Superior temporal gyrus (tissue), 1 donor: ENCODE results near the gene STK11IP.

ENCODE experiments used
- DNase-seq: peaks from one replicate; pipeline ENCODE4 v3.0.0-alpha.2; 2016; ENCODE audit errors: extremely low spot score

Gene STK11IP

DNA sequence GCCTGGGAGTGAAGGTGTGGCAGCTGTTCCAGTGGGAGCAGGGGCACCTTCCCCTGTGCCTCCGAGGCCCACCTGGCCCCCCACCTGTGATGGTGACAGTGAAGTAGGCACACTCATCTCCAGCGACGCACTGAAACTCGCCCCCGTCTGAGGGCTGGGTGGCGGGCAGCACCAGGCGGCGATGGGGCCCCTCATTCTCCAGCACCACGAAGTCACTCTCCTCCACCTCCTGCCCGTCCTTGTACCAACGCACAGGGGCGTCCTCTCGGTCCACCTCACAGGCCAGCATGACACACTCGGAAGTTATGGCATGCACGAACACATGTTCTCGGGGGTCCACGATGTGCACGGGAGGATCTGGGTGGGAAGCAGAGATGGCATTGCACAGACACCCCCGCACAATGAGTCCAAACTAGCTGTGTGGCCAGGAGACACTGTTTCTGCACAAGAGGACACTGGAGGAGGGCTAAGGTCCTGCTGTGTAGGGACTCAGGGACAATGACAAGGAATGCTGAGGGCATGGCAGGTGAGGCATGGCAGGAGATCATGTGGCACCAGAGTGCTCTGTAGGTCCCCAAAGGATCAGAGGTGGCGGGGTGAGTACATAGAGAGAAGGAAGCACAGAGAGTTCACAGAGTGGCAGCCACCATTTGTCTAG lies 34.3 kb upstream of the STK11IP start:
- no peak for DNase-seq

DNA sequence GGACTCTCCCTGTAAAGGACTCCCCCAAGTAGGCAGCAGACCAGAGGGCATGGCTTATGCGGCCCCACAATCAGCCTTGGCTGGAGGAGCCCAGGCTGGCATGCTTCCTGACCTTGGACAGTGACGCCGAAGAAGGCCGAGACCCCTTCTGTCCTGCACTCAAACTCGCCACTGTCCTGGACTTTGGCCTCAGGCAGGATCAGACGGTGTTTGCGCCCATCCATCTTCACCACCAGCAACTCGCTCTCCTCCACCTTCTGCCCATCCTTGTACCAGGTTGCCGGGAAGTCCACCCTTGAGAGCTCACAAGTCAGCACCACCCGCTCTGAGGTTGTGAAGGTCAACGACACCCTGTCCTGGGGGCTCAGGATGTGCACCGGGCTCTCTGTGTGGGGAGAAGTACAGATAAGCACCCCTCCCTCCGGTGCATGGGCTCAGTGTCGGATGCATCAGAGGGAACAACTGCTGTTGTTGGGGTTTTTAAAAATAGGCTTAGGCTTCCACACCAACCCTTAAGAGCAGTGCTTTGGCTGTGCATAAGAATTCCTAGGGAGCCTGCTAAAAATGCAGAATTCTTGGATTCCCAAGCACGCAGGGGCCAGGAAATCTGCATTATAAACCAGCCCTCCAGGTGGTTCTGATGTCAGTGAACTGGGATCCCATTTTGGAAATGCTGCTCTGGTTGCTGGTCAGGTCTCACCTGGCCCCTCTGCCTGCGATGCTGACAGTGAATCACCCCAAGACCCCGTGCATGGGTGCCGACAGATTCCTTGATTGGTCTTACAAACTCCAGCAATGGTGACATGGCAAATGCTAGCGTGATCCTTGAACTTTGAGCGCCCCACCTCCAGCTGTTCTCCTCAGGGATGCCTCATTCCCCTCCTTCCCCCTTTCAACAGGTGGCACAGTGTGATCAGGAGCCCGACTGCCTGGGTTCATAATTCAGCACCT lies 32.3 kb upstream of the STK11IP start:
- DNase-seq, result no peak

DNA sequence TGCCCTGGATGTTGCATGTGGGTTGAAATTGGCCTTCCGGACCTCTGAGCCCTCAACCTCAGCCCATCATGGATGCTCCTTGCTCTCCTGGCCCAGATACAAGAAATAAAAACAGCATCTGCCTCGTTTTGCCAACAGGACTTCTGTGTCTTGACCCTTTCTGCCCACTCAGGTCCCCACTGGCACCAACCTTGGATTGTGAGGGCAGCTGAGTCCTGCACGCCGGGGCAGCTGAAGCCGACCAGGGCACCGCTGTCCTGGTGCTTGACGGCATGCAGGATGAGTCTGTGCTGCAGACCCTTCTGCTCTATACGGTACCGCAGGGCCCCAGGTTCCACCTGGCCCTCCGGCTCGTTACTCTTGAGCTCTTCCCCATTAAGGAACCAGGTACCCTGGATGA lies 31.0 kb upstream of the STK11IP start:
- DNase-seq, result no peak

DNA sequence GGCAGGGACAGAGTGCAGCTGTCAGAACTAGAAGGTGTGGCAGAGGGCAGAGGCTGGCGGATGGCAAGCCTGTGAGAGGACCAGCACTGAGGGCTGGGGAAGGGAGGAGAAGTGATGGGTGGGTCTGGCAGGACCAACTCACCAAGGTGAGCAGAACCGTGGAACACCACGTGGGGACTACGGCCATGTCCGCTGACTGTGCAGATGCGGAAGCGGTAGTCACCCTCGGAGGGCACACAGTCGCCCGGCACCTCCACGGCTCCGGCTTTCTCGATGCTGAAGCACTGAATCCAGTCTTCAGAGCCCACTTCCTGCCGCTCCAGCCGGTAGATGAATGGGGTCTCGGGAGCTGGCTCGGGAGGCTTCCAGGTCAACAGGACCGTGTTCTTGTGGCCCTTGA lies 30.5 kb upstream of the STK11IP start:
- no peak for DNase-seq

DNA sequence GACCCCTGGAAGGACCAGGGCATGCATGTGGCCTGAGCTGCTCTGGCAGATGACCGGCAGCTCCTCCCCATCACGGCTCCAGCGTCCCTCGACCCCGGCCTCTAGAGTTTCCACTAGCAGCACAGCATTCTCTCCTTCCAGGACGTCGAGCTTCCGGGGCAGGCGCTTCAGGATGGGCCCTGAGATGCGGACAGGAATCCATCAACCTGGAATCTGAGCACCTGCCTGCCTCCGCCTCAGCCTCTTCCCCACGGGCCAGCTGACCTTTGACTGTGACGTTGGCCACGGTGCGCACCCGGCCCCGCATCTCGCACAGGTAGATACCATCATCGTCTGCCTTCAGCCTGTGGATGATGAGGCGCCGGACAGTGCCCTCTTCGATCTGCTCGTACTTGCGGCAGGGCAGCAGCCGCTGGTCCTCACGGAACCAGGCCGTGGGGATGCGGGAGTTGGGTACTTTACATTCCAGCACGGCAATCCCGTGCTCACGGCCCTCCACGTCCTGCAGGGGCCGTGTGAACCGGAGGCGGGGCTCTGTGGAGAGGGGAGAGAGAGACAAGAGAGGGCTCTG lies 29.8 kb upstream of the STK11IP start:
- no peak for DNase-seq

DNA sequence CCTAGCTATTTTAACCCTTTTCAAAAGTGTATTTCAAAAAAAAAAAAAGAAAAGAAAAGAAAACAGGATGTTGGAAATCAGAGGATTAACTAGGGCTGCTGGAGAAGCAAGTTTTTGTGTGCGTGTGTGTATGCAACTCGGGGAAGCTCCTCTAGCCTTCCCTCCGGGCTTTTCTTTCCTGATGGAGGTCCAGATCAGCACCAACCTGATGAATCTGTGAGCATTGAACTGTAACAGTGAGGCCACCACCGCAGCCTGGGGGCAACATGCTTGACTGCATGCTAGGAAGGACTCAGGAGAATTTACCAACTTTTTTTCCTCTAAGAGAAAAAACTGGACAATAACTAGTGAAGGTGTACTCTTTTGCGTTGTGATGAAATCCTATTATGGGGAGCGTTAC lies 28.6 kb upstream of the STK11IP start:
- DNase-seq, result no peak

DNA sequence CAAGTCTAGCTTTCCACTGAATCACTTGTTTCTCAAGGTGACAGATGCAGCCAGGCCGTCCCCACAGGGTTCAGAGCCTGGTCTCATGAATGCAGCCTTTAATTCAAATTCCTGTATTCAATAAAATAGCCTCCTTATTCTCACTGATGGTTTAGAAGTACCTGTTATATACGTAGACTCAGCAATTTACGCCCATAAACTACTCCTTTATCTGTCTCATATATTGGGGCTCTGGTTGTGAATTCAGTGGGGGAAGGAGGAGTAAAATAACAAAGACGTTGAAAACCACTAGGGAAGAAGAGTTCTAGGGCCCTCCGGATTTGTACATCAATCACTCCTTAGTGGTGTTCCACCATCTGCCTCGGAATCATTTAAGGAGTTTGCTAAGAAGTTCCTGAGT lies 28.0 kb upstream of the STK11IP start:
- no peak for DNase-seq

DNA sequence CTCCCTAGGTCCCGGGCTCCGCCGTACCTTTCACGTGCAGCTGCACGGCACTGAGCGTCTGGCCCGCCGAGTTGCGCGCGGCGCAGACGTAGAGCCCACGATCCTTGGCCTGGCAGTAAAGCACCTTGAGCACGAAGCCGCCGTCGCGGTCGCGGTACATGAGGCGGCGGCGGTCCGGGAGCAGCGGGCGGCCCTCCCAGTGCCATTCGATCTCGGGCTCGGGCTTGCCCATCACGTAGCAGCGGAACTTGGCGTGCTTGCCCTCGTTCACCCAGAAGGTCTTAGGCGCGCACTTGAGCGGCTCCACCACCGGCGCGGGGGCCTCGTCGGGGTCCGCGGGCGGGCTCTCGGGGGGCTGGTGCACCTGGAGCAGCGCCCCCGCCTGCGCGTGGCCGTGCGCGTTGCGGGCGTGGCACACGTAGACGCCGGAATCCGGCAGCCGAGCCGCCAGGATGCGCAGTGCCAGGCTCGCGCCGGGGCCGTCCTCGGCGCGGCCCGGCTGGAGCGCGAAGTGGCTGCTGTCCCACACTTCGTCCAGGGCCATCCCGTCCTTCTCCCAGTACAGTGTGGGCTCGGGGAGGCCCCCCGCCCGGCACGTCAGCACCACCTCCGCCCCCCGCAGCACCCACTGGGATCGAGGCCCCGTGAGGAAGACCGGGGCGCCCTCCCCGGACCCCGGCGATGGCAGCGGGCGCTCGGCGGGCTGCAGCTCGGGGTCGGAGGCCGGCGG lies 27.3 kb upstream of the STK11IP start:
- no peak for DNase-seq

DNA sequence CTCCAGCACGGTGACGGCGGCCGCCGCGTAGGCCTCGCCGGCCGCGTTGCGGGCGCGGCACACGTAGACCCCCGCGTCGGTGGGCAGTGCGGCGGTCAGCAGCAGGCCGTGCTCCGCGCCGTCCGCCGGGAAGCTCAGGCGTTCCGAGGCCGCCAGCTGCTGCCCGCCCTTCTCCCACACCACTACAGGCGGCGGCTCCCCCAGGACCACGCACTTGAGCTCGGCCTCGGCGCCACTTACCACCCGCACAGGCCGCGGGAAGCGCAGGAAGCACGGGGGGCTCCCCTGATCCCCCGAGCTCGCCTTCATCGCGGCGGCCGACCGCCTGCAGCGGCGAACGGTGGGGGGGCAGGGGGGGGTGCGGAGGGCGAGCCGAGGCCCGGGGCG lies 26.7 kb upstream of the STK11IP start:
- no peak for DNase-seq

DNA sequence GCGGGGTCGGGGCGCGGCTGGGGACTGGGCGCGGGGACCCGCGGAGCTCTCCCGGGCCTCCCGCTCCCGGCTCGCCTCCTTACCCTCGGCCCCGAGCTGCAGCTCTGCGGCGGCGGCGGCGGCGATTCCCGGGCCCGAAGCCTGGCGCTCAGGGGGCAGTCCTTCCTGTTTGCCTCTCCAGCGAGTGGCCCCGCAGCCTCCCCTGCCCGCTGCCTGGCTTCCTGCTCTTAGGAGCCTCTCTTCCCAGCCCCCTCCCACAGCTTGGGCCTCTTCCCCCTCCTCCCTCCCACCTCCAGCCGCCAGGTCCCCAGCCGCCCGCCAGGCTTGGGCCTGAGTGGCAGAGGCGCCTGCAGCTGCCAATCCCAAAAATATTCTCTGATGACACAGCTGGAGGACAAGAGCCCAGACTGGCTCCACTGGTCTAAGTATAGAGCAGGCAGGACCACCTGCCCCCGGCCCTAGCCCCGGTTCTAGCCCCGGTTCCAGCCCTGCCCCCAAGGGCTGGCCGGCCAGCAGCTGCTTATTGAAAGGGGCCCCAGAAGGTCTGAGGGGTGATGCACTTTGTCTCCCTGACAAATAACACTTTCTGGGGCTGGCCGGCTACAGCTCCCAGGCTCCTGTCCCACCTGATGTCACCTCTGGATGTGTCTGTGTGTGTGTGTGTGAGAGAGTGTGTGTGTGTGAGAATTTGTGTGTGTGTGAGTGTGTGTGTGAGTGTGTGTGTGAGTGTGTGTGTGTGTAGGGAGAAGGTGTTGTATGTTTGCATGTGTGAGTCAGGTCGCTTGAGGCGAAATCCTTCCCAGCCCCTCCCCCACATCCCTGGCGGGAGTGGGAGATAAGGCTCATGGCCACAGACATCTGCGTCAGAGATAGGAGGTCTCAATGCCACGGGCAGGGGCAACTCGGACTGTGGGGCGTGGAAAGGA lies 26.1 kb upstream of the STK11IP start, which contains the start of gene OBSL1:
Gene OBSL1 (minus strand): TSS at position 229 of the 926 bp plus-strand sequence. CDS start 307 bp downstream, outside the sequence.
- no peak for DNase-seq

DNA sequence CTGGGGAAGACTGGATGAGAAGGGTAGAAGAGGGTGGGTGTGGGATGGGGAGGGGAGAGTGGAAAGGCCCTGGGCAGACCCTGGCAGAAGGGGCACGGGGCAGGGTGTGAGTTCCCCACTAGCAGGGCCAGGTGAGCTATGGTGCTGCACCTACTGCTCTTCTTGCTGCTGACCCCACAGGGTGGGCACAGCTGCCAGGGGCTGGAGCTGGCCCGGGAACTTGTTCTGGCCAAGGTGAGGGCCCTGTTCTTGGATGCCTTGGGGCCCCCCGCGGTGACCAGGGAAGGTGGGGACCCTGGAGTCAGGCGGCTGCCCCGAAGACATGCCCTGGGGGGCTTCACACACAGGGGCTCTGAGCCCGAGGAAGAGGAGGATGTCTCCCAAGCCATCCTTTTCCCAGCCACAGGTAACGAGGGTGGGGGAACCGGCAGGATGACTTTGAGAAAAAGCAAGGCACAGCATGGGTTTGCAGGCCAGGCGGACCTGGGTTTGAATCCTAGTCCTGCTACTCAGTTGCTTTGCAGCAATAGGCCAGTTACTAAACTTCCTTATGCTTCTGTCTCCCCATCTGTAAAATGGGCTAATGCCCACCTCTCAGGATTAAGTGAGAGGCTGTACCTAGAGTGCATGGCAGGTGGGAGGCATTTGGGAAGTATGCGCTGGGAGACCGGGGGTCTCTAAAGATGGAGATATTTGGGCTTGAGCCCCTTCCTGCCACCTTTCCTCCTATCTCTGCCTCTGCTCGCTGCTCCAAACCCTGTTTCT lies 25.2 kb upstream of the STK11IP start, which contains the start of gene INHA:
Gene INHA (plus strand): TSS at position 74 of the 765 bp plus-strand sequence. CDS start 65 bp downstream, at position 139.
- no peak for DNase-seq

DNA sequence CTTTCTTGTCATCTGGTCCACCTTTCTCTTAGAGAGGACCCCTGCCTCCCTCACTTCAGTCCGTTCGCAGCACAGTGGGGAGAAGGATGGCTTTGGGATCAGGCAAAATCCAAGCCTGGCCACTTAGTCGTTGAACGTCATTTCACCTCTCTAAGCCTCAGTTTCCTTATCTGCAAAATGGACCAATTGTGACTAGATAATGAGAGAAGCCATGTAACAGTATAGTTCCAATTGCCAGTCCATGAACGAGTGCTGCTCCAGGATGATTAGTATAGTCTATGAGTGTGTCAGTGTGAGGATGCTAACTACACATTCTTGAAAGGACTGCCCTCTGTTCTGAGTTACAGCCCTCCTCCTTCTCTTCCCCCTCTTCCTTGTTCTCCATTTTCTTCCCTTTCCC lies 24.5 kb upstream of the STK11IP start:
- DNase-seq, result no peak

DNA sequence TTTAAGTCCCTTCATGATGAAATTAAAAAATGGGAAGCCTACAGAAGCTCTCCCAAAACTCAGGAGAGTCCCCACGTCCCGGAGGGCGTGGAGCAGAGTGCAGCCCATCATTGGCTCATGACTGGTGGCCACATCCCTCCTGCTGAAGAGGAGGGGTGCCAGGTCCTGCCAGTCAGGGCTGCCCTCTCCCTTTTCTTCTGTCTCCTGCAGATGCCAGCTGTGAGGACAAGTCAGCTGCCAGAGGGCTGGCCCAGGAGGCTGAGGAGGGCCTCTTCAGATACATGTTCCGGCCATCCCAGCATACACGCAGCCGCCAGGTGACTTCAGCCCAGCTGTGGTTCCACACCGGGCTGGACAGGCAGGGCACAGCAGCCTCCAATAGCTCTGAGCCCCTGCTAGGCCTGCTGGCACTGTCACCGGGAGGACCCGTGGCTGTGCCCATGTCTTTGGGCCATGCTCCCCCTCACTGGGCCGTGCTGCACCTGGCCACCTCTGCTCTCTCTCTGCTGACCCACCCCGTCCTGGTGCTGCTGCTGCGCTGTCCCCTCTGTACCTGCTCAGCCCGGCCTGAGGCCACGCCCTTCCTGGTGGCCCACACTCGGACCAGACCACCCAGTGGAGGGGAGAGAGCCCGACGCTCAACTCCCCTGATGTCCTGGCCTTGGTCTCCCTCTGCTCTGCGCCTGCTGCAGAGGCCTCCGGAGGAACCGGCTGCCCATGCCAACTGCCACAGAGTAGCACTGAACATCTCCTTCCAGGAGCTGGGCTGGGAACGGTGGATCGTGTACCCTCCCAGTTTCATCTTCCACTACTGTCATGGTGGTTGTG lies 23.0 kb upstream of the STK11IP start:
- no peak for DNase-seq

DNA sequence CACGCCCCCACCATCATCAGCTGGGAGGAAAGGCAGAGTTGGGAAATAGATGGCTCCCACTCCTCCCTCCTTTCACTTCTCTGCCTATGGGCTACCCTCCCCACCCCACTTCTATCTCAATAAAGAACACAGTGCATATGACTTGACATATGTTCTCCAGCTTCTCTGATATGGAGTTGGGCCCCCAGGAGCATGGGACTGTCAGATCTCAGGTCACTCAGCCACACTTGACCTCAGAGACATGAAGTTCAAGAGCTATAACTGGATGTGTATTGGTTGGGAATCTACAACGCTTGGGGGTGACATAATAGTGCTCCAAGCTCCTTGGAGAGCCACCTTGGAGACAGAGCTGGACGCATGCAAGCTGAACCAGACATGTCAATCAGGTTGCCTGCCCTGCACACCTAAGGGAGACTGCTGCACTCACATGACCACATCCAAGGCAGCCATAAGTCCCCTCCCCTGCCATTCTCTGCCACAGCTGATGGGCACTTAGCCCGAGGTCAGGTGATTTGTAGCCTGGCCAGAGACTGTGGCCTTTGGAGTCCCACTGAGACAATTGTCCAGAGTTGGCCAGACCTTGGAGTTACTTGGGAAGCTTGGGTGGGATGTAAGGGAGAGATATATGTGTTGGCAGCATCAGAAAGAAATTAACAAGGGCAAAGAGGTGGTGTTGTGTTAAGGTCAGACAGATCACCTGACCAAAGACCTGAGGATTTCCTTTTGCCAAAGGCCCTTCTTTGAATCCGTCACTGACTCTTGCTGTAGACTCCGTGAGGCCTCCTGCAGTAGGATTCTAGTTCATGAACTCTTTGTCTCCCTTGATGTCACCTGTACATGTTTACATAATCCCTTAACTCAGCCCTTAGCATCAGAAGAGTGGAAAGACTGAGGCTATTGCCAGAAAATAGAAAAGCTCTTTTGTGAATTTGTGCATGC lies 21.8 kb upstream of the STK11IP start:
- DNase-seq, result no peak

DNA sequence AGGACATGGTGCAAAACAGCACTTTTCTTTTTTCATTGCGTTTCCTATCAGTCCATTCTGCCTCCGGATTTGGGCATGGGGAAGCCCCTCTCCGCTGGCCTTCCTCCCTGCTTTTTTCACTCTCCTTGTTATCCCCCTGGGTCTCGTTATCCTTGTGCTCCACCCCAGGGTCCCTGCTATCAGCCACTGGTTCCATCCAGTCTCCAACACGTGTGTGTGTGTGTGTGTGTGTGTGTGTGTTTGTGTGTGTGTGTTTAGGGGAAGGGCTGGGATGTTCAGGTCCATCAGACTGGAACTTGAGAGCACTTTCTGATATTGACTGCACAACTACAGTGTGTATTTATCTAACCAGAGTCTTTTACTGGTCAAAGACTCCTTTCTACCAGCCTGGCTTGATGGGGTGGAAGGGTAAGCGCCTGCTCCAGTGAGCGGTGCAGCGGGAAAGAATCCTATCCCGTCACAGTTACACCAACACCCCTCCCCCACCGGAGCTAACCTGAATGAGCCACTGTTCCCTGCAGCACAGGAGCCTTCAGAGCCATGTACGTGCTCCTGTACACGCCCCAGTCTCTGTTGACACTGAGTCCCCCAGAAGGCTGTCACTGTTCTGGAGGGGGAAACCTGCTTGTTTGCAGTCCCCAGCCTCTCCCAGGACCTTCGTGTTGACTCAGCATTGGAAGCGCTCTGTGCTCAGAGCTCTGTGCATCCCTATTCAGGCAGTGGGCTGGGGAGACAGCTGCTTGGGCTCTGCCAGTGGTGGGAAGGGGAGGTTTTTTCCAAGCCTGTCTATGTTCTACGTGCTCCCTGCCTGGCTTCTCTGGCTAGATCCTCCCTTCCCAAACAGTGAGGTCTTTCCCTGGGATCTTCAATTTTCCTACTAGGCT lies 20.9 kb upstream of the STK11IP start:
- peak; percentile 11 for DNase-seq

DNA sequence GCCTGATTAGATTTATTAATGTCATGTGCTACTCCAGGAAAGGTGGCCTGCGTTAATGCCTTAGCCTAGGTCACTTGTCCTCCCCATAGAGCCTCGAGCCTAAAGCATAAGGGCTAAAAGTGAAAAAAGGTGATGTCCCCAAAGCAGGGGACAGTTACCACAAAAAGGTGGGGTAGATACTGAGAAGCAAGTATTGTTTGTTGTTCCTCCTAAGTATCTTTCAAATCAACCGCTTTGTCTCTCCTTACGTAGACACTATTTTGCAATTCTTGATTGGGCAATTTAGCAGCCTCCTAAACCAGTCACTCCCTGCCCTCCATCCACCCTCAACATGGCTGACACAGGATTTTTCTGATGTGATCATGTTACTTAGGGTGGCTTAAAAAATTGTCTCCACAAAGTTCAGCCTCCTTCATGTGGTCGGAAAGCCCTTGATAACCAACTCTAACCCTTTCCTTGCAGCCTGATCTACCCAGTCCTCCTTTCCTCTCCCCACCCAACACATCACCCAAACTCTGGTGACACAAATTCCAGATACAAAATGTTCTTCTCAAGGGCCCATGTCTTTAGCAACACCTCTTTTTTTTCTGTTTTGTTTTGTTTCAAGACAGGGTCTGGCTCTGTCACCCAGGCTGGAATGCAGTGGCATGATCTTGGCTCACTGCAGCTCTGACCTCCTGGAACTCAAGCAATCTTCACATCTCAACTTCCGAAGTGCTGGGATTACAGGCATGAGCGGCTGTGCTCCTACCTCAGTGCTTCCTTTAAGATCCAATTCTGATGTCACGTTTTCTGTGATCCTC lies 18.6 kb upstream of the STK11IP start:
- no peak for DNase-seq
